ENCODE data around the gene IL1RAPL2.
"Not testable (repeated sequence)": the region's sequence is repeated elsewhere in the genome, so short reads cannot be mapped to it uniquely, and the experiment has no call there.

The IL1RAPL2 gene

DNA sequence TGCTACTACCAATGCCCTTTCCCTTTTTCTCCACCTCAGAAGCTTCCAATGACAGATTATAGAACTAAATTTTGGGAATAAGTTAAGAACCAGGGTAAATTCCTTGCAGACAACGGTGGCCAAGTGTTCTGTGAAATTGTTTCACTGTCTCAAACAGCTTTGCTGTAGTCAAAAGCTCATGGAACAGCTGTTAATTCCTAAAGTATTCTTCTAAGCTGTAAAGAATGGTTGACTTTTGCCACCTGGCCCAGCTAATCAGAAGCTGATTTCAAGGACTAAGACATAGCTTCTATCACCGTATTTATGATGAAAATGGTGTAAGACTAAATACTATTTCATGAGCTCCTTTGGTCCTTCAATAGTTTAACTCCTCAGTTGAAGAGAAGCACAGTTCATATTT, 297.5 kb downstream of the IL1RAPL2 start:
- no peak for DNase-seq

GRCh38 chrX:104864296-104864695, 298.3 kb downstream of the IL1RAPL2 start:
- DNase-seq: no peak

DNA sequence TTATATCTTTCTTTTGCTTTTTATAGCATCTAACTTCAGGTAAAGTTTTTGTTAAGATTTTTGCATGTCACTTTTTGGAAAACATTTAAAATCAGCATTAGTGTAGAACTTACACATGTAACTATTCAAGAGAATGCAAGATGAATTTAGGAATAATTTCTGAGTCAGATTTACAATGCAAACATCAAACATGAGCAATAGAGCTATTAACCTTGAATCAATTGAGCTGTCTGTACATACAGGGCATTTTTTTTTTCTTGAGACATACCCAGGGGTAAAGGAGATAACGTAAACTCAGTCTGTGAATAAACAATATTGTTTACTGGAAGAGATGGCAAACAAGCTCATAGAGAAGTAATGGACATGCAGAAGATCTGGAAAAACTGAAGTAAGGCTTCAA, 311.5 kb downstream of the IL1RAPL2 start:
- no peak for DNase-seq

DNA sequence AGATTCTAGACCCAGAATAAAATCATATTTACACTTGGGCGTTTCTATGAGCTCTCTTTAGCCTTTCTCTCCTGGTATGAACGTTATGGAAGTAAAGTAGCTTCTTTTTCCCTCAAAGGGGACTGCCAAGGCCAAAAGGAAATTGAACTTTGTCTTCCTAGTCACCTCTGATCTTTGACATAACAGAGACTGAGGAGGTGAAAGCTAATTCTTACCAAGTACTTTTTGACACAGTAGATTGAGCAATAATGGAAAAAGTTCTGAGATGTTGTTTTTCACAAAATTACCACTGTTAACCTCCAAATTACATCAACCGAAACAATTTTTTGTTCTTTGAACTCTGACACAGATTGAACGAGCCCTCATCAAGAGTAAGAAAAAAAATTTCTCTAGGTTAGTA, 336.1 kb downstream of the IL1RAPL2 start:
- no peak for DNase-seq

DNA sequence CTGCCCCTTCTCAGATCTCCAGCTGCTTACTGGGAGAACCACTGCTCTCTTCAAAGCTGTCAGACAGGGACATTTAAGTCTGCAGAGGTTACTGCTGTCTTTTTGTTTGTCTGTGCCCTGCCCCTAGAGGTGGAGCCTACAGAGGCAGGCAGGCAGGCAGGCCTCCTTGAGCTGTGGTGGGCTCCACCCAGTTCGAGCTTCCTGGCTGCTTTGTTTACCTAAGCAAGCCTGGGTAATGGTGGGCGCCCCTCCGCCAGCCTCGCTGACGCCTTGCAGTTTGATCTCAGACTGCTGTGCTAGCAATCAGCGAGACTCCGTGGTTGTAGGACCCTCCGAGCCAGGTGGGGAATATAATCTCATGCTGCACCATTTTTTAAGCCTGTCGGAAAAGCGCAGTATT, 343.7 kb downstream of the IL1RAPL2 start:
- DNase-seq: not testable (repeated sequence)

DNA sequence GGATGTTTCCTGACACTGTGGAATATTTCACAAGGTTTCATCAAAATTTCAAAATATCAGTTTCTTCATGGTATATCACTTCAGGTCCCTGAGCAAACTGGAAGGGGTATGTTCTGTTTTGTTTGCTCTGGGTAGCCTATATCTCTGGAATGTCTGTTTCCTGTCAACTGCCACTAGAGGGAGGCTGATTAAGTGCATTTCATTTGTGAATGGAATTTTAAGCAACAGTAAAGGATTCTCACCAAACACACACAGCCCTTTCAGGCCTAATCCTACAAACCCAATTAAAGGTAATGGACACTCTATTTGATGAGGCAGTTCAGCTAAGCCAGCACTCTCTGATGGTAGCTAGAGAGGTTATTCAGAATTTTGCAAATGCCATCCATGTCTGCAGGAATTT, 347.3 kb downstream of the IL1RAPL2 start:
- no peak for DNase-seq

- not testable (repeated sequence) for DNase-seq
Measured at GRCh38 chrX:104914686-104915085, 348.7 kb downstream of the IL1RAPL2 start.

DNA sequence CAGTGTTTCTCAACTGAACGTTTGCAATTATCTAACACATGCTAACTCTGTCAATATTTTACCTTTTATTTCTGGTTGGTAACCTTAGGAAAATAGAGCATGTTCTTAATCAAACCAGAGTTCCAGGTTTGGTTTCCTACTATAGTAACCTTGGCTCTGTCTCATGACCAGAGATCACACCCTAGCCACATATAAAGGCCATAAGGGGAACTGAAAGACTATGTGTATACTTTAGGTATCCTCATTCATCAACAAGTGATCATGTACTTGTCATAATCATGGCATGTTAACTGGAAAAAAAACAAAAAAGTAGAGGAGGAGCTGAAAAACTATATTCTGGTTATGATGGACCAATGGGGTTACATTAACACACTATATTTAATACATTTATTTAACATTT, 352.1 kb downstream of the IL1RAPL2 start:
- DNase-seq: no peak

- no peak for DNase-seq
Measured at GRCh38 chrX:104921584-104922205, 355.7 kb downstream of the IL1RAPL2 start.

DNA sequence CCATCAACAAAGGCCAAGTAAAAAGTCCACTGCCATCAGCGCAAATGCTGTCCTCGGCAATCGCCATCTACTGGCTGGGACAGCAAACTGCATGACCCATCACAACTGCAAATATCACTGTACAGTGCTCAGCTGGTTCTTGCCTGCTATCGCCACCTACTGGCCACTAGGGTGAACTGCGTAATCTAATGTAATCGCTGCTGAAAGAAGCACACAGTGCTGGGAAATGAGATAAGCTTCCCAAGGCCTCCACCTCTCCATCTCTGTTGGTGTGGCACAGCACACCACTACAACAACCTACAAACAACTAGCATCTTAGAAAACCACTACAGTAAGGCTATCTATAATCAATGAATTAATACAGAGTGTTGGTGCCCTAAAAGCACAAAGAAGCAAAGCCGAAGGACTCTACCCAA, 356.2 kb downstream of the IL1RAPL2 start:
- peak; percentile 57 to 65 for DNase-seq

DNA sequence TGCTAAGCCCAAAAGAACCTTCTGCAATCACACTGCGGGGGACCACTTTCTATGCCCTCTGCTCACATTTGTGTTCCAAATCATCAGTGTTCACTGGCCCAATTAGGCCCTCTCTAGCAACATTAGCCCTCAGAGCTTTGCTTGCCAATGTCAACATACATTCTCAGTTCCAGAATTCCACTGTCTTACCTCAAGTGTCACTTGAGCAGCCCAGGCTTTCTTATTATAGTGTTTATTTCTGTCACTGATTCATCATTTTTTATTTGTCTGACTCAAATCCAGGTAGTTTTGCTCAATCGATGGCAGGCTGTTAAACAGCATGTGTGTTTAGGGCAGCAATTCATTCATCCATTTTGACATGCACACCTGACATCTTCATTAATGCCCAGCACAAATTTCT, 363.3 kb downstream of the IL1RAPL2 start:
- DNase-seq: no peak

- no peak for DNase-seq
Measured at GRCh38 chrX:104935581-104935980, 369.6 kb downstream of the IL1RAPL2 start.

DNA sequence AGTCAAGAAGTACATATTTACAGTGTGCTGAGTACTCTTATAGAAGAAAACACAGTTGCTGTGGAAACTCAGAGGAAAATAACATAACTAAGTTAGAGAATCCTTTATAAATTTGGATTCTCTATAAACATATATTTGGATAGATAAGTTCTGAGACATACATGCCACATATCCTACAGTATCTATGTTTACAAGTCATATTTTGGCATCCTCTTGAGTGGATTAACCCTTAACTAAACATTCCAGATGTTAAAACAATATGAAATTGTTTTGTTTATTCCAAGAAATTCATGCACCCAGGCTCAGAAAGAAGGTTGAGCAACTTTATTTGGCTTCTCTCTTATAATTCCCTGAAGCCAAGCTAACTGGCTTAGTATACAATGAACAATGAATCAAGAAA, 387.3 kb downstream of the IL1RAPL2 start:
- no peak for DNase-seq

- no peak for DNase-seq
Measured at GRCh38 chrX:104961926-104962325, 395.9 kb downstream of the IL1RAPL2 start.

- no peak for DNase-seq
Measured at GRCh38 chrX:104968241-104968640, 402.2 kb downstream of the IL1RAPL2 start.

DNA sequence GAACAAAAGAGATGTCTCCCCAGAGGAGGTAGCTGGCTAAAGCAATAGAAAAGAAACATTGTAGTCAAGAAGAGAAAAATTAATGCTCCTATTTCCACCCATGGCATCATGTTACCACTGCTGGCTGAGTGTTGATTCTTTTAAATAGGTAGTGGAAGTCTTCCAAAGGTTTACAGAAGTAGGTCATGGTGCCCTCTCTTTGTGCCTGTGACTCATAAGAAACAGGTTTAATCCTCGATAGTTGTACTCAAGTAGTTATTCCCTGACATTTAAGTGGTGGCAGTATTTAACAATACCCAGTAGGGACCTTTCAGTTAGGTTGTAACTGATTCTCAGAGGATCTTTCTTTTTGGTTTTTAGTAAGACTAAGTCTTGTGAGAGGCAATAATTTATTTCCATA, 406.7 kb downstream of the IL1RAPL2 start:
- no peak for DNase-seq

- no peak for DNase-seq
Measured at GRCh38 chrX:104987063-104987462, 421.1 kb downstream of the IL1RAPL2 start.

GRCh38 chrX:104988038-104988437, 422.0 kb downstream of the IL1RAPL2 start:
- DNase-seq: no peak

DNA sequence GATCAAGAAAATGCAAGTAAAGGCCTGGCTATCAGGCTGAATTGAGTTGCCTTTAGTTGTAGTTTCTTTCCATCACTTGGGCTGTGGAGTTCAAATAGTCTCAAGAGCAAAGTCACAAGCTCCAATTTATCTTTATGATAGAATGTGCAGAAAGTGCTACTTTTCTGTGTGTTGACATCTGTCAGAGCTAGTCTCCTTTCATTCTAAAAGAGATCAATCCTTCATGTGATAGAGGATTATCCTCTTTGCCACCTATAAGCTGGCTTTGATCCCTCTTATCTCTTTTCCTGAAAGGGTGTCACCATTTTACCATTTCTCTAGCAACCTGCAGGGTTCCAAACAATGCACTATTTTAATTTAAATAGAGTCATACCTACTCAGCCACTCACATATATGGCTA, 429.5 kb downstream of the IL1RAPL2 start:
- no peak for DNase-seq

DNA sequence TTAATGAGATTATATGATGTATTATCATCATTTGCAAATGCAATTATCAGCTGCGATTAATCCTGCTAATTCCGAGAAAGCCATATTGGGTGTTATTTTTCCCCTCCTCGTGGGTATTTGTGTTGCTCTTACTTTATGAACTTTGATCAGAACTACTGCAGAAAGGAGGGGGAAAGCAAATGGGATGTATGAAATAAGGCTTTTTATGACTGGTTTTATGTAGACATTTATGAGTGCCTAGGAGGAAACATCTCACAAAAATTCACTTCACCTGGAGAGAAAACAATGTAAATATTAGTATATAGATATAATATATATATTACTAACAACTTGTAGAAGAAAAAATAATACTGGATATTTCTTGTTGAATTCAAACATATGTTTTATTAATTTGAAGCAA, 440.1 kb downstream of the IL1RAPL2 start:
- no peak for DNase-seq

DNA sequence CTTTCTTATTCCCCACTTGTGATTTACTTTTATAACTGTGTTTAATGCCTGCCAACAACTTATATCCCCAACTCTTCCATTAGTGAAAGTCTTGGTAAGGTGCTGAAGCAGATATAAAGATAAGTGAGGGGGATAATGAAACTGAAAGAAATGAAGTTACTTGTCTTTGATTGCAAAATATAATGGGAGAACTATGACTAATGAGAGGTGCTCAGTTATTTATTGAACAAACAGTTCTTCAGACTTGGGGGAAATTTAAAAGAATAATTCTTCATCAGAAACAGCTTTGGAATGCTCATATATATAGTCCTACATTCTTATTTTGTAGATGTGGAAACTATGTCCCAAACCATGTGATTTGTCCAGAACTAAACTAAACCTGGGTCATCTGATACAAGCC, 441.0 kb downstream of the IL1RAPL2 start:
- DNase-seq: no peak

GRCh38 chrX:105013719-105014118, 447.7 kb downstream of the IL1RAPL2 start:
- DNase-seq: no peak

GRCh38 chrX:105017641-105018040, 451.6 kb downstream of the IL1RAPL2 start:
- DNase-seq: no peak

GRCh38 chrX:105018865-105019264, 452.9 kb downstream of the IL1RAPL2 start:
- DNase-seq: no peak

GRCh38 chrX:105028962-105029361, 463.0 kb downstream of the IL1RAPL2 start:
- not testable (repeated sequence) for DNase-seq
